Neural progenitor cell (in vitro differentiated cells): Measurements from ENCODE around the gene VEZF1. TPM values are rescaled to one million over a fixed set of nuclear protein-coding genes. Genes with fewer than 3 reads are reported as not detected.
A peak's percentile ranks its signal among the peaks of the same experiment; 100 is the strongest.

Experiments used
- DNase-seq: peaks from one replicate; pipeline ENCODE4 v3.0.0-alpha.2; 2016; ENCODE audit warnings: low spot score
- H2AFZ ChIP-seq: fragments of 200-600 bp; sonication (generic); replicated peaks from 2 replicates; pipeline ENCODE4 v1.6.1; 2016; ENCODE audit warnings: antibody characterized with exemption
- H3F3A ChIP-seq: fragments of 200-600 bp; sonication (generic); 2 replicates; pipeline ENCODE4 v1.6.1; 2016; ENCODE audit warnings: antibody characterized with exemption, low read depth
- H3K27ac ChIP-seq: fragments of 200-600 bp; sonication (generic); 2 replicates; pipeline ENCODE4 v1.5.1; 2016; ENCODE audit warnings: mild to moderate bottlenecking
- H3K27me3 ChIP-seq: fragments of 200-600 bp; sonication (generic); 2 replicates; pipeline ENCODE4 v1.6.1; 2016; ENCODE audit warnings: mild to moderate bottlenecking, moderate library complexity
- H3K36me3 ChIP-seq: fragments of 200-600 bp; sonication (generic); 2 replicates; pipeline ENCODE4 v1.5.1; 2016
- H3K4me1 ChIP-seq: fragments of 200-600 bp; sonication (generic); 2 replicates; pipeline ENCODE4 v1.6.1; 2016; ENCODE audit warnings: mixed run types
- H3K4me2 ChIP-seq: fragments of 200-600 bp; sonication (generic); 2 replicates; pipeline ENCODE4 v1.6.1; 2016
- H3K4me3 ChIP-seq: fragments of 200-600 bp; sonication (generic); 2 replicates; pipeline ENCODE4 v1.5.1; 2016
- H3K79me2 ChIP-seq: fragments of 200-600 bp; sonication (generic); 2 replicates; pipeline ENCODE4 v1.6.1; 2016; ENCODE audit warnings: low read depth
- H3K9ac ChIP-seq: fragments of 200-600 bp; sonication (generic); 2 replicates; pipeline ENCODE4 v1.6.1; 2016
- H3K9me3 ChIP-seq: fragments of 200-600 bp; sonication (generic); 2 replicates; pipeline ENCODE4 v1.5.1; 2016; ENCODE audit warnings: low read depth
- H4K20me1 ChIP-seq: fragments of 200-600 bp; sonication (generic); 2 replicates; pipeline ENCODE4 v1.6.1; 2016; ENCODE audit warnings: low read depth
- H3K27ac Mint-ChIP-seq: 3 replicates; pipeline ENCODE4 v1.8.0; 2021; ENCODE audit warnings: mixed read lengths
- H3K27me3 Mint-ChIP-seq: 2 replicates; pipeline ENCODE4 v1.8.0; 2022; ENCODE audit warnings: low read depth, mild to moderate bottlenecking, inconsistent platforms, moderate library complexity, mixed read lengths; ENCODE audit not compliant: insufficient read depth
- H3K36me3 Mint-ChIP-seq: 3 replicates; pipeline ENCODE4 v1.8.0; 2021; ENCODE audit warnings: mixed read lengths
- H3K4me1 Mint-ChIP-seq: 3 replicates; pipeline ENCODE4 v1.8.0; 2021; ENCODE audit warnings: mixed read lengths
- H3K4me3 Mint-ChIP-seq: 3 replicates; pipeline ENCODE4 v1.8.0; 2021; ENCODE audit warnings: mild to moderate bottlenecking, moderate library complexity, mixed read lengths
- H3K9me3 Mint-ChIP-seq: 3 replicates; pipeline ENCODE4 v1.8.0; 2020; ENCODE audit warnings: mixed read lengths
- CTCF ChIP-seq: fragments of 200-600 bp; sonication (generic); IDR thresholded peaks from 2 replicates; pipeline ENCODE4 v1.5.1; 2017; ENCODE audit warnings: antibody characterized with exemption, mild to moderate bottlenecking
- EZH2 ChIP-seq: fragments of 200-600 bp; sonication (generic); IDR thresholded peaks from 2 replicates; pipeline ENCODE4 v1.6.1; 2017; ENCODE audit warnings: antibody characterized with exemption, mild to moderate bottlenecking, moderate library complexity
- EZH2phosphoT487 ChIP-seq: fragments of 200-600 bp; sonication (generic); IDR thresholded peaks from 2 replicates; pipeline ENCODE4 v1.6.1; 2017; ENCODE audit warnings: antibody characterized with exemption
- total RNA-seq: library from RNA; depleted of rRNA; stranded (reverse); fragments of >200 nt; gene quantifications from 2 replicates; pipeline ENCODE4 v1.2.3, GENCODE V29; 2015; ENCODE audit warnings: low replicate concordance

VEZF1 gene
- total RNA-seq, 1 donor from 2014 or later: 90.4 TPM

- no peak overlapping the region for H3K4me3 Mint-ChIP-seq
- H3K27me3 ChIP-seq: no peaks in the 10 kb centered on the region
- peaks cover 62% of the 10 kb centered on the region for H3K4me1 Mint-ChIP-seq
- peaks cover 33% of the 10 kb centered on the region for H3K4me1 ChIP-seq
- peaks cover 28% of the 10 kb centered on the region for H3K36me3 ChIP-seq
- no peak overlapping the region for H3K9ac ChIP-seq
- H3K4me3 ChIP-seq: peak overlapping the region; percentile 86
- peaks cover 97% of the 10 kb centered on the region for H3F3A ChIP-seq
- H3K9me3 Mint-ChIP-seq: peaks cover 8% of the 10 kb centered on the region
- no peak for DNase-seq
- H3K27me3 Mint-ChIP-seq: peaks cover 3% of the 10 kb centered on the region
- peaks cover 37% of the 10 kb centered on the region for H3K36me3 Mint-ChIP-seq
- H4K20me1 ChIP-seq: peaks cover 69% of the 10 kb centered on the region
- no peak overlapping the region for H3K27ac ChIP-seq
- no peak overlapping the region for H3K27ac Mint-ChIP-seq
- no peak for TF ChIP-seq EZH2
- TF ChIP-seq EZH2phosphoT487: no peak
- H3K79me2 ChIP-seq: peaks cover 81% of the 10 kb centered on the region
- H3K4me2 ChIP-seq: peak overlapping the region; percentile 89
- no peaks in the 10 kb centered on the region for H3K9me3 ChIP-seq
- H2AFZ ChIP-seq: no peak overlapping the region
Observed at GRCh38 chr17:58004060-58004459, 16.0 kb upstream of the VEZF1 start.

- no peak overlapping the region for H3K9ac ChIP-seq
- no peak overlapping the region for H3K27ac Mint-ChIP-seq
- no peaks in the 10 kb centered on the region for H3K27me3 ChIP-seq
- H3K36me3 Mint-ChIP-seq: peaks cover 38% of the 10 kb centered on the region
- no peak overlapping the region for H2AFZ ChIP-seq
- peaks cover 3% of the 10 kb centered on the region for H3K27me3 Mint-ChIP-seq
- H3K4me1 Mint-ChIP-seq: peaks cover 61% of the 10 kb centered on the region
- TF ChIP-seq EZH2 (no peak), EZH2phosphoT487 (no peak), CTCF (no peak)
- H3K4me3 ChIP-seq: peak overlapping the region; percentile 86
- peaks cover 33% of the 10 kb centered on the region for H3K4me1 ChIP-seq
- peak overlapping the region; percentile 39 for H3K4me3 Mint-ChIP-seq
- H3K36me3 ChIP-seq: peaks cover 31% of the 10 kb centered on the region
- peak overlapping the region; percentile 89 for H3K4me2 ChIP-seq
- peak overlapping the region; percentile 9 for H3K27ac ChIP-seq
- H3K9me3 Mint-ChIP-seq: peaks cover 4% of the 10 kb centered on the region
- peaks cover 97% of the 10 kb centered on the region for H3F3A ChIP-seq
- DNase-seq: no peak
- H4K20me1 ChIP-seq: peaks cover 78% of the 10 kb centered on the region
- H3K9me3 ChIP-seq: no peaks in the 10 kb centered on the region
- H3K79me2 ChIP-seq: peaks cover 76% of the 10 kb centered on the region
Observed at GRCh38 chr17:58002973-58003372, 14.9 kb upstream of the VEZF1 start.

GRCh38 chr17:58002154-58002948 is 14.3 kb upstream of the VEZF1 start:
- H3K9me3 ChIP-seq: no peaks in the 10 kb centered on the region
- H3K4me2 ChIP-seq: peak overlapping the region; percentile 89
- H3K27me3 ChIP-seq: no peaks in the 10 kb centered on the region
- peaks cover 55% of the 10 kb centered on the region for H3K4me1 Mint-ChIP-seq
- H3K9ac ChIP-seq: no peak overlapping the region
- peaks cover 3% of the 10 kb centered on the region for H3K27me3 Mint-ChIP-seq
- no peak overlapping the region for H3K4me3 Mint-ChIP-seq
- H2AFZ ChIP-seq: no peak overlapping the region
- TF ChIP-seq CTCF: no peak
- no peak for TF ChIP-seq EZH2
- TF ChIP-seq EZH2phosphoT487: no peak
- H3K36me3 ChIP-seq: peaks cover 31% of the 10 kb centered on the region
- peaks cover 38% of the 10 kb centered on the region for H3K36me3 Mint-ChIP-seq
- no peak overlapping the region for H3K4me3 ChIP-seq
- H3K27ac Mint-ChIP-seq: no peak overlapping the region
- peaks cover 78% of the 10 kb centered on the region for H4K20me1 ChIP-seq
- H3K27ac ChIP-seq: peak overlapping the region; percentile 20
- H3F3A ChIP-seq: peaks cover 97% of the 10 kb centered on the region
- peaks cover 33% of the 10 kb centered on the region for H3K4me1 ChIP-seq
- H3K79me2 ChIP-seq: peaks cover 75% of the 10 kb centered on the region
- no peak for DNase-seq
- no peaks in the 10 kb centered on the region for H3K9me3 Mint-ChIP-seq
